ENCODE results near the gene LDB3. TPM values are rescaled to one million over a fixed set of nuclear protein-coding genes. Genes with fewer than 3 reads are reported as not detected.

The LDB3 gene
- total and polyA plus RNA-seq, 2 of the 8 experiments (the other 6 are each of a cell fraction or from before 2014, with no cell fraction given): 0.20 to 0.43 TPM

GRCh38 chr10:86659161-86659691 lies 9.1 kb upstream of the LDB3 start (continued):
- no peak for TF ChIP-seq NANOG (IDR thresholded peaks at IDR 0.05; ENCODE audit: insufficient read depth, low read depth, low read length, poor library complexity, severe bottlenecking)
- TF ChIP-seq HDAC2 (IDR thresholded peaks at IDR 0.05; ENCODE audit: borderline replicate concordance in 1 of 2, low read depth in 2 of 2, low read length in 2 of 2): no peak
- TF ChIP-seq POU5F1 (IDR thresholded peaks at IDR 0.05; ENCODE audit: low read depth, low read length): no peak
- TF ChIP-seq SIRT6 (IDR thresholded peaks at IDR 0.05; ENCODE audit: low read length): no peak
- TF ChIP-seq BRCA1 (IDR thresholded peaks at IDR 0.05; ENCODE audit: low read depth, low read length): no peak
- no peak for TF ChIP-seq ZNF274 (IDR thresholded peaks at IDR 0.05; ENCODE audit: borderline replicate concordance, extremely low read depth, low read length)
- no peak for TF ChIP-seq RBBP5 (IDR thresholded peaks at IDR 0.05; ENCODE audit: borderline replicate concordance, low read depth, low read length)

All from H1 (cell line).